Sigmoid colon (tissue), 7 donors: ENCODE measurements around the gene USP21. TPM values are rescaled to one million over a fixed set of nuclear protein-coding genes. Genes with fewer than 3 reads are reported as not detected.

ENCODE experiments used
- DNase-seq: peaks from one replicate; pipeline ENCODE4 v3.0.0-alpha.2; 2019
- H3K27ac ChIP-seq, 4 donors: fragments of 200-600 bp; sonication (generic); one replicate each; pipeline ENCODE4 v1.5.1; 2016 to 2019; ENCODE audit warnings: mild to moderate bottlenecking in 1 of 4
- H3K27me3 ChIP-seq, 3 donors: fragments of 200-600 bp; sonication (generic); one replicate each; pipeline ENCODE4 v1.5.1; 2019; ENCODE audit warnings: mild to moderate bottlenecking in 1 of 3
- H3K36me3 ChIP-seq, 4 donors: fragments of 200-600 bp; sonication (generic); one replicate each; pipeline ENCODE4 v1.5.1; 2016 to 2019
- H3K4me1 ChIP-seq, 4 donors: fragments of 200-600 bp; sonication (generic); one replicate each; pipeline ENCODE4 v1.5.1; 2017 to 2019
- H3K4me3 ChIP-seq, 4 donors: fragments of 200-600 bp; sonication (generic); one replicate each; pipeline ENCODE4 v1.5.1; 2017 to 2019; ENCODE audit warnings: mild to moderate bottlenecking in 2 of 4, moderate library complexity in 1 of 4
- H3K9me3 ChIP-seq, 4 donors: fragments of 200-600 bp in 3 of 4; sonication (generic) in 3 of 4; one replicate each; pipeline versions ENCODE4 v1.5.1 to v1.6.1; 2013 to 2019
- CTCF ChIP-seq, 4 experiments: fragments of 450-650 bp in 3 of 4; fragments of 200-600 bp in 1 of 4; IDR thresholded peaks; one replicate each; pipeline ENCODE4 v1.5.1; 2016 to 2019; ENCODE audit warnings: antibody characterized with exemption in 4 of 4, mild to moderate bottlenecking in 3 of 4, moderate library complexity in 2 of 4
- EP300 ChIP-seq, 4 donors: sonication (generic); formaldehyde crosslinking; IDR thresholded peaks; one replicate each; pipeline ENCODE4 v1.6.1; 2017; ENCODE audit warnings: antibody characterized with exemption in 4 of 4
- POLR2A ChIP-seq, 2 donors: fragments of 450-650 bp; IDR thresholded peaks; one replicate each; pipeline ENCODE4 v1.6.1; 2016; ENCODE audit warnings: antibody characterized with exemption in 2 of 2, mild to moderate bottlenecking in 2 of 2, moderate library complexity in 2 of 2
- POLR2AphosphoS5 ChIP-seq, 4 donors: sonication (generic); formaldehyde crosslinking; IDR thresholded peaks; one replicate each; pipeline ENCODE4 v1.6.1; 2017; ENCODE audit warnings: antibody characterized with exemption in 4 of 4
- WGBS, 2 donors: extraction: QIAGEN DNeasy Blood & Tissue Kit; methylation state at CpG; one replicate each; pipeline ENCODE4 v1.1.7; 2013; 5-methylcytosine and 5-hydroxymethylcytosine counted together
- intact Hi-C: fragments of 100-400 bp; cut with DNase I; formaldehyde crosslinking; loops from one replicate; pipeline ENCODE4 v1.15.1; 2023
- polyA plus RNA-seq, 3 donors: library from polyadenylated mRNA; stranded (reverse); fragments of 200-250 nt; gene quantifications; one replicate each; pipeline ENCODE4 v1.2.3, GENCODE V29; 2013
- total RNA-seq, 4 donors: library from RNA; depleted of rRNA; stranded (reverse); fragments of >200 nt; gene quantifications; one replicate each; pipeline ENCODE4 v1.1.0, GENCODE V29; 2016
- donor health status: healthy with polysubstance abuse.
- donor health status: Bipolar disorder and iron deficiency.
- donor health status: healthy.

The USP21 gene
- total and polyA plus RNA-seq, 7 donors, result 11.4 to 24.1 (median 16.2) TPM

GRCh38 chr1:161140755-161141400 lies 18.4 kb upstream of the USP21 start:
- 94 to 96% methylated on average over 29 of the region's 29 CpGs for WGBS, 2 donors
- Histone ChIP-seq H3K9me3 (no peaks in the 10 kb centered on the region), H3K36me3 (no peaks in the 10 kb centered on the region), H3K27ac (no peak overlapping the region), H3K27me3 (no peaks in the 10 kb centered on the region), H3K4me1 (peaks cover 0 to 10% (median 0%) of the 10 kb centered on the region in 4 donors), H3K4me3 (no peak overlapping the region)
- no peak for DNase-seq
- intact Hi-C loops, result no loop called here
- TF ChIP-seq POLR2AphosphoS5 (IDR thresholded peaks at IDR 0.05) (no peak), CTCF (IDR thresholded peaks at IDR 0.05) (no peak), POLR2A (IDR thresholded peaks at IDR 0.05) (no peak), EP300 (IDR thresholded peaks at IDR 0.05) (no peak)

DNA sequence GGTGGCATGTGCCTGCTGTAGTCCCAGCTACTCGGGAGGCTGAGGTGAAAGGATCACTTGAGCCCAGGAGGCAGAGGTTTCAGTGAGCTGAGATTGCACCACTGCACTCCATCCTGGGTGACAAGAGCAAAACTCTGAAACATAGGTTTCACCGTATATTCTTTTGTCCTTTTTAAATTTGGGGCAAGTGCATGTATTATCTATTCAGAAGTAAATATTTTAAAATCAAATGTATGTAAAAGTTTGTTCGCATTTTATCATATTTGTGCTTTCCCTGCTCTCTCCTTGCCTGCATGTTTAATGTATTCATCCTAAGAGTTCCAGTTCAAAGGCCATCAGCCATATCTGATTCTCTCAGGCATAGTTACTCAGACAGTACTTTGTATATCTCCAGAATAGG lies 13.5 kb upstream of the USP21 start:
- no peaks in the 10 kb centered on the region for H3K27me3 ChIP-seq
- intact Hi-C loops, result no loop called here
- 80 to 90% methylated on average over 3 of the region's 3 CpGs for WGBS, 2 donors
- H3K4me1 ChIP-seq, result no peaks in the 10 kb centered on the region
- no peak for DNase-seq
- no peak overlapping the region for H3K4me3 ChIP-seq
- H3K27ac ChIP-seq, result no peak overlapping the region
- no peaks in the 10 kb centered on the region for H3K36me3 ChIP-seq
- TF ChIP-seq CTCF (IDR thresholded peaks at IDR 0.05) (no peak), EP300 (IDR thresholded peaks at IDR 0.05) (no peak)
- H3K9me3 ChIP-seq, result no peaks in the 10 kb centered on the region

DNA sequence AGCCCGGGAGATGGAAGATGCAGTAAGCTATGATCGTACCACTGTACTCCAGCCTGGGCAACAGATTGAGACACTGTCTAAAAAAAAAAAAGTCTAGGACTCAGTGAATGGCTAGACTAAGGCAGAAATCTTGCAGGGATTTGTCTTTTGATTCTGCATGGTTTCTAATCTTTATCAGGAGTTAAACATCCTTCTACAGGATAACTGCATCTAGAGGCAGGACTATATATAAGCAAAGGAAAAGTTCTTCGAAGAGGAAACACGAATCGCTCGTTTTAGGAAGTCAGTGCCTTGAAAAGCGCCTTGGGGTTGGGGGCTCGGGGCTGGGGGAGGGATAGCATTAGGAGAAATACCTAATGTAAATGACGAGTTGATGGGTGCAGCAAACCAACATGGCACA lies 6.1 kb upstream of the USP21 start:
- no peak for TF ChIP-seq POLR2AphosphoS5 (IDR thresholded peaks at IDR 0.05)
- TF ChIP-seq CTCF (IDR thresholded peaks at IDR 0.05), result no peak
- TF ChIP-seq EP300 (IDR thresholded peaks at IDR 0.05), result no peak
- TF ChIP-seq POLR2A (IDR thresholded peaks at IDR 0.05), result no peak
- Histone ChIP-seq H3K4me3 (peak overlapping the region; percentile 58 to 77 (median 76)), H3K36me3 (peaks cover 0 to 15% (median 0%) of the 10 kb centered on the region in 4 donors), H3K9me3 (no peaks in the 10 kb centered on the region), H3K27me3 (no peaks in the 10 kb centered on the region), H3K4me1 (peaks cover 0 to 14% (median 11%) of the 10 kb centered on the region in 4 donors), H3K27ac (peak overlapping the region; percentile 83 to 93 (median 90))
- DNase-seq, result no peak
- intact Hi-C loops, result no loop called here
- WGBS, 2 donors, result 20 to 24% methylated on average over 9 of the region's 9 CpGs

DNA sequence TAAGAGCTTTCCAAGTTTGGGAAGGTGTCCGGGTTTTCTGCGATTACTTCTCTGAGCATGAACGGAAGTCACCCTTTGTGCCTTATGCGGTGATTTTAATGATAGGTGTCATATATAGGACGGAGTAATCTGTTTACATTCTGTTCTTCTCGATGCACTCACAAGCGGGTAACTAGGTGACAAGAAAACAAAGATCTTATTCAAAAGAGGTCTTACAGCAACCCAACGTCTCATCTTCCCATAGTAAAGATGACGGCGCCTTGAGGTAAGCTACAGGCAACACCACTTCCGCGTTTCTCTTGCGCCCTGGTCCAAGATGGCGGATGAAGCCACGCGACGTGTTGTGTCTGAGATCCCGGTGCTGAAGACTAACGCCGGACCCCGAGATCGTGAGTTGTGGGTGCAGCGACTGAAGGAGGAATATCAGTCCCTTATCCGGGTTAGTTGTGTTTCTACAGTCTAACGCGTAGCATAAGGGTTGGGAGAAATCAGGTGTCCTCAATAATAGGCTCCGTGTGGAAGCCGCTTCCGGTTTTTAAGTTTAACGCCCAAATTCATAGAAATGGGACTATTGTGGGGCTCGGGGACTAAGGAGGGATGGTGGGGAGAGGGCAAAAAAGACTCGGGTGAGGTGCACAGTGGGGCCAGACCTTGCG lies 5.5 kb upstream of the USP21 start, which contains the start of gene UFC1:
Gene UFC1, plus strand, starts transcription at position 297 of the 656 bp plus-strand sequence. Its CDS starts 20 bp downstream, at position 317.
- intact Hi-C loops, result no loop called here
- Histone ChIP-seq H3K27me3 (no peaks in the 10 kb centered on the region), H3K4me1 (peaks cover 0 to 18% (median 14%) of the 10 kb centered on the region in 4 donors), H3K36me3 (peaks cover 0 to 18% (median 0%) of the 10 kb centered on the region in 4 donors), H3K9me3 (no peaks in the 10 kb centered on the region), H3K4me3 (peak within 1 kb of the TSS; percentile 58 to 77 (median 76)), H3K27ac (peak within 1 kb of the TSS; percentile 83 to 93 (median 90))
- peak; percentile 25 to 61 (median 46) for TF ChIP-seq POLR2AphosphoS5 (IDR thresholded peaks at IDR 0.05)
- TF ChIP-seq EP300 (IDR thresholded peaks at IDR 0.05), result no peak
- no peak for TF ChIP-seq POLR2A (IDR thresholded peaks at IDR 0.05)
- peak; percentile 88 for DNase-seq
- 0 to 1% methylated on average over 33 of the region's 33 CpGs for WGBS, 2 donors

- H3K36me3 ChIP-seq, result peaks cover 0 to 36% (median 5%) of the 10 kb centered on the region in 4 donors
- H3K4me3 ChIP-seq, result no peak overlapping the region
- TF ChIP-seq EP300 (IDR thresholded peaks at IDR 0.05), result no peak
- intact Hi-C loops, result loop anchor here (2.0 to 5.0 kb wide), 2 partner anchors 25 to 41 kb away; partner anchors contain the start of genes DEDD, NIT1 and PFDN2
- WGBS, 2 donors, result 92 to 93% methylated on average over 1 of the region's 1 CpG
- DNase-seq, result no peak
- H3K27ac ChIP-seq, result no peak overlapping the region
- peaks cover 0 to 44% (median 41%) of the 10 kb centered on the region in 4 donors for H3K4me1 ChIP-seq
- H3K27me3 ChIP-seq, result no peaks in the 10 kb centered on the region
- H3K9me3 ChIP-seq, result no peaks in the 10 kb centered on the region
These were observed 1.4 kb upstream of the USP21 start for GRCh38 chr1:161157867-161158266.
